ENCODE measurements around the gene PRKCH. TPM values are rescaled to one million over a fixed set of nuclear protein-coding genes. Genes with fewer than 3 reads are reported as not detected.
A peak's percentile ranks its signal among the peaks of the same experiment; 100 is the strongest.

Gene PRKCH
- total RNA-seq, 1 donor from 2014 or later, result 0.30 TPM

- TF ChIP-seq, protein P1, sequence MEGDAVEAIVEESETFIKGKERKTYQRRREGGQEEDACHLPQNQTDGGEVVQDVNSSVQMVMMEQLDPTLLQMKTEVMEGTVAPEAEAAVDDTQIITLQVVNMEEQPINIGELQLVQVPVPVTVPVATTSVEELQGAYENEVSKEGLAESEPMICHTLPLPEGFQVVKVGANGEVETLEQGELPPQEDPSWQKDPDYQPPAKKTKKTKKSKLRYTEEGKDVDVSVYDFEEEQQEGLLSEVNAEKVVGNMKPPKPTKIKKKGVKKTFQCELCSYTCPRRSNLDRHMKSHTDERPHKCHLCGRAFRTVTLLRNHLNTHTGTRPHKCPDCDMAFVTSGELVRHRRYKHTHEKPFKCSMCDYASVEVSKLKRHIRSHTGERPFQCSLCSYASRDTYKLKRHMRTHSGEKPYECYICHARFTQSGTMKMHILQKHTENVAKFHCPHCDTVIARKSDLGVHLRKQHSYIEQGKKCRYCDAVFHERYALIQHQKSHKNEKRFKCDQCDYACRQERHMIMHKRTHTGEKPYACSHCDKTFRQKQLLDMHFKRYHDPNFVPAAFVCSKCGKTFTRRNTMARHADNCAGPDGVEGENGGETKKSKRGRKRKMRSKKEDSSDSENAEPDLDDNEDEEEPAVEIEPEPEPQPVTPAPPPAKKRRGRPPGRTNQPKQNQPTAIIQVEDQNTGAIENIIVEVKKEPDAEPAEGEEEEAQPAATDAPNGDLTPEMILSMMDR (conservative IDR thresholded peaks at IDR 0.05), result no peak
- peaks cover 16% of the 10 kb centered on the region for H3K27me3 Mint-ChIP-seq (ENCODE audit: low read depth)
- no peak for DNase-seq (ENCODE audit: low read depth, low spot score)
- H3K4me3 Mint-ChIP-seq, result no peak overlapping the region
- H3K27ac Mint-ChIP-seq (ENCODE audit: unreplicated experiment), result peak overlapping the region; percentile 66
- H3K4me1 Mint-ChIP-seq, result peaks cover 24% of the 10 kb centered on the region
- H3K36me3 Mint-ChIP-seq (ENCODE audit: low read depth), result no peaks in the 10 kb centered on the region
- H3K9me3 Mint-ChIP-seq, result peaks cover 2% of the 10 kb centered on the region
These were observed 163.6 kb downstream of the PRKCH start for GRCh38 chr14:61484826-61485584.

DNA sequence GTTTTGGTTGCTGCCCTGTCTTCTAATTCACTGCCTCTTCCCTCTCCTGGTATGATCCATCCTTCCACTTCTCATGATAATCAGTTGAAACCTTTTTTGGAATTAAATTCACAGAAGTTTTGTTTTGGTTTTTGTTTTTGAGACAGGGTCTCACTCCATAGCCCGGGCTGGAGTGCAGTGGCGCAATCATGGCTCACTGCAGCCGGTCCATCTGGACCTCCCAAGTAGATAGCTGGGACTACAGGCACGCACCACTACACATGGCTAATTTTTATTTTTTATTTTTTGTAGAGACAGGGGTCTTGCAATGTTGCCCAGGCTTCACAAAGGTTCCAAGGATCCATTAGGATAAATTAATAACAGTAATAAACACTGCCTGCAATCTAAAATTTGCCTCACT lies 164.3 kb downstream of the PRKCH start:
- no peak overlapping the region for H3K27ac Mint-ChIP-seq (ENCODE audit: unreplicated experiment)
- TF ChIP-seq, protein P1 (conservative IDR thresholded peaks at IDR 0.05), result no peak
- DNase-seq (ENCODE audit: low read depth, low spot score), result no peak
- H3K27me3 Mint-ChIP-seq (ENCODE audit: low read depth), result peaks cover 12% of the 10 kb centered on the region
- H3K4me1 Mint-ChIP-seq, result peaks cover 29% of the 10 kb centered on the region
- peaks cover 2% of the 10 kb centered on the region for H3K9me3 Mint-ChIP-seq
- H3K4me3 Mint-ChIP-seq, result no peak overlapping the region
- no peaks in the 10 kb centered on the region for H3K36me3 Mint-ChIP-seq (ENCODE audit: low read depth)

- Mint-ChIP-seq H3K27me3 (ENCODE audit: low read depth) (peaks cover 6% of the 10 kb centered on the region), H3K27ac (ENCODE audit: unreplicated experiment) (no peak overlapping the region), H3K36me3 (ENCODE audit: low read depth) (no peaks in the 10 kb centered on the region), H3K4me1 (peaks cover 26% of the 10 kb centered on the region), H3K9me3 (peaks cover 2% of the 10 kb centered on the region), H3K4me3 (no peak overlapping the region)
- DNase-seq (ENCODE audit: low read depth, low spot score), result no peak
- TF ChIP-seq, protein P1 (conservative IDR thresholded peaks at IDR 0.05), result no peak
These were observed 165.6 kb downstream of the PRKCH start for GRCh38 chr14:61486930-61487495.

- H3K9me3 Mint-ChIP-seq, result peaks cover 2% of the 10 kb centered on the region
- TF ChIP-seq, protein P1 (conservative IDR thresholded peaks at IDR 0.05), result no peak
These were observed 167.3 kb downstream of the PRKCH start for GRCh38 chr14:61488417-61489401.

DNA sequence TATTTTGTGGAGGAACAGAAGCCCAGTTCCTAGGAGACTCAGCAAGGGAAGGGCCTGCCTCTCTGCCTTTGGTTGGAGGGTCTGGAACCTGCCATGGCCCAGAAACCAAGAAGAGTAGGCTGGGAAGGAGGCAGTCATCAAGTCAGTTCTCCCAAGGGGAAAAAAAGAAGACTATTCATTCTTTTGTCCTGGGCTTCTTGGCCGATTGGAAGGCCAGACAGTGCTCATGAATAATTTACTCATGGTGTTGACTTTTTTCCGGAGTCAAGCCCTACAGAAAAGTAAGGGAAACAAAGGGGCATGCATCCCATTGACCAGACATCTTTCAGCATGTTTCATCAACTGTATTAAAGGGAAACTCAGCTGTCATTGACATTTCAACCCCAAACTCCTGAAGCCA lies 168.1 kb downstream of the PRKCH start:
- H3K36me3 Mint-ChIP-seq (ENCODE audit: low read depth), result no peaks in the 10 kb centered on the region
- H3K9me3 Mint-ChIP-seq, result peaks cover 2% of the 10 kb centered on the region
- H3K27me3 Mint-ChIP-seq (ENCODE audit: low read depth), result peaks cover 2% of the 10 kb centered on the region
- no peak for DNase-seq (ENCODE audit: low read depth, low spot score)
- TF ChIP-seq, protein P1 (conservative IDR thresholded peaks at IDR 0.05), result no peak
- H3K4me1 Mint-ChIP-seq, result peaks cover 26% of the 10 kb centered on the region
- H3K4me3 Mint-ChIP-seq, result no peak overlapping the region
- H3K27ac Mint-ChIP-seq (ENCODE audit: unreplicated experiment), result peak overlapping the region; percentile 84

More at GRCh38 chr14:61488417-61489401, 167.3 kb downstream of the PRKCH start:
- DNase-seq (ENCODE audit: low read depth, low spot score), result no peak
- peaks cover 2% of the 10 kb centered on the region for H3K27me3 Mint-ChIP-seq (ENCODE audit: low read depth)
- no peak overlapping the region for H3K27ac Mint-ChIP-seq (ENCODE audit: unreplicated experiment)
- peaks cover 26% of the 10 kb centered on the region for H3K4me1 Mint-ChIP-seq
- H3K36me3 Mint-ChIP-seq (ENCODE audit: low read depth), result no peaks in the 10 kb centered on the region
- no peak overlapping the region for H3K4me3 Mint-ChIP-seq
